ENCODE data around the gene CPT1B.

GRCh38 chr22:50624347-50625130 lies 46.3 kb upstream of the CPT1B start:
- TF ChIP-seq, protein P1, sequence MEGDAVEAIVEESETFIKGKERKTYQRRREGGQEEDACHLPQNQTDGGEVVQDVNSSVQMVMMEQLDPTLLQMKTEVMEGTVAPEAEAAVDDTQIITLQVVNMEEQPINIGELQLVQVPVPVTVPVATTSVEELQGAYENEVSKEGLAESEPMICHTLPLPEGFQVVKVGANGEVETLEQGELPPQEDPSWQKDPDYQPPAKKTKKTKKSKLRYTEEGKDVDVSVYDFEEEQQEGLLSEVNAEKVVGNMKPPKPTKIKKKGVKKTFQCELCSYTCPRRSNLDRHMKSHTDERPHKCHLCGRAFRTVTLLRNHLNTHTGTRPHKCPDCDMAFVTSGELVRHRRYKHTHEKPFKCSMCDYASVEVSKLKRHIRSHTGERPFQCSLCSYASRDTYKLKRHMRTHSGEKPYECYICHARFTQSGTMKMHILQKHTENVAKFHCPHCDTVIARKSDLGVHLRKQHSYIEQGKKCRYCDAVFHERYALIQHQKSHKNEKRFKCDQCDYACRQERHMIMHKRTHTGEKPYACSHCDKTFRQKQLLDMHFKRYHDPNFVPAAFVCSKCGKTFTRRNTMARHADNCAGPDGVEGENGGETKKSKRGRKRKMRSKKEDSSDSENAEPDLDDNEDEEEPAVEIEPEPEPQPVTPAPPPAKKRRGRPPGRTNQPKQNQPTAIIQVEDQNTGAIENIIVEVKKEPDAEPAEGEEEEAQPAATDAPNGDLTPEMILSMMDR (conservative IDR thresholded peaks at IDR 0.05; ENCODE audit: low read depth, low read length) = no peak
- no peak for TF ChIP-seq EZH2 (IDR thresholded peaks at IDR 0.05; ENCODE audit: low read length, unreplicated experiment)

Measured in PC-3 (cell line).